A673 (cell line): Measurements from ENCODE around the gene APOO. TPM values are rescaled to one million over a fixed set of nuclear protein-coding genes. Genes with fewer than 3 reads are reported as not detected.

Source experiments
- BruUV-seq: library from RNA; stranded (reverse); fragments of 400-500 nt; replicated peaks from 2 replicates; lab custom pipeline; 2021; lab: Mats Ljungman, UMichigan
- CTCF ChIA-PET: fragments of 300-600 bp; sonication (Branson Sonifier 250); formaldehyde crosslinking; loops from one replicate; lab custom pipeline; 2022; ENCODE audit warnings: antibody characterized with exemption; lab: Charles Lee
- POLR2A ChIA-PET: fragments of 300-600 bp; sonication (Branson Sonifier 250); formaldehyde crosslinking; loops from one replicate; lab custom pipeline; 2022; ENCODE audit warnings: antibody characterized with exemption; ENCODE audit not compliant: low non-redundant PET; lab: Charles Lee
- DNase-seq: peaks from one replicate; pipeline ENCODE4 v3.0.0-alpha.2; 2015; ENCODE audit warnings: low spot score
- H3K27ac ChIP-seq: fragments of 200-600 bp; sonication (generic); 2 replicates; pipeline ENCODE4 v1.5.1; 2016; ENCODE audit warnings: mixed run types, low read depth, mild to moderate bottlenecking, mixed read lengths, antibody characterized with exemption, low read length; ENCODE audit not compliant: poor library complexity, severe bottlenecking
- H3K27me3 ChIP-seq: fragments of 200-600 bp; sonication (generic); replicated peaks from 2 replicates; pipeline ENCODE4 v1.6.1; 2017; ENCODE audit warnings: mixed run types, low read depth, mild to moderate bottlenecking, mixed read lengths, antibody characterized with exemption, low read length; ENCODE audit not compliant: insufficient read depth, poor library complexity
- H3K36me3 ChIP-seq: fragments of 200-600 bp; sonication (generic); 2 replicates; pipeline ENCODE4 v1.6.1; 2016; ENCODE audit warnings: mixed run types, mild to moderate bottlenecking, mixed read lengths, antibody characterized with exemption, low read length; ENCODE audit not compliant: insufficient read depth, poor library complexity, severe bottlenecking
- H3K4me1 ChIP-seq: fragments of 200-600 bp; sonication (generic); 2 replicates; pipeline ENCODE4 v1.6.1; 2017; ENCODE audit warnings: mixed run types, mild to moderate bottlenecking, mixed read lengths, antibody characterized with exemption, low read length; ENCODE audit not compliant: insufficient read depth, poor library complexity, severe bottlenecking
- H3K4me3 ChIP-seq: fragments of 200-600 bp; sonication (generic); 2 replicates; pipeline ENCODE4 v1.5.1; 2016; ENCODE audit warnings: low read depth, mixed run types, mild to moderate bottlenecking, mixed read lengths, low read length; ENCODE audit not compliant: poor library complexity, severe bottlenecking
- H3K9me3 ChIP-seq: fragments of 200-600 bp; sonication (generic); 2 replicates; pipeline ENCODE4 v1.6.1; 2016; ENCODE audit warnings: mixed run types, low read depth, mild to moderate bottlenecking, mixed read lengths, antibody characterized with exemption, low read length; ENCODE audit not compliant: poor library complexity, severe bottlenecking
- EZH2 ChIP-seq: fragments of 200-600 bp; sonication (generic); IDR thresholded peaks from 2 replicates; pipeline ENCODE4 v1.6.1; 2017; ENCODE audit warnings: borderline replicate concordance, low read depth, mild to moderate bottlenecking, mixed read lengths, antibody characterized with exemption, low read length; ENCODE audit not compliant: poor library complexity, severe bottlenecking
- intact Hi-C: fragments of 100-400 bp; cut with micrococcal nuclease; formaldehyde crosslinking; loops from one replicate; pipeline ENCODE4 v1.10.0; 2022; ENCODE audit not compliant: unreplicated experiment
- total RNA-seq: library from RNA; stranded (reverse); gene quantifications from 2 replicates; pipeline ENCODE4 v1.2.3, GENCODE V29; 2021
- TF ChIP-seq, protein P1 (sequence below): fragments of 300-800, 200-600 bp; sonication (generic); conservative IDR thresholded peaks from 2 replicates; pipeline ENCODE4 v1.5.1; 2017; ENCODE audit warnings: low read depth, mild to moderate bottlenecking, antibody characterized with exemption, low read length, moderate library complexity, mixed read lengths

Gene APOO
- total RNA-seq, 1 experiment from 2014 or later, result 79.0 TPM

DNA sequence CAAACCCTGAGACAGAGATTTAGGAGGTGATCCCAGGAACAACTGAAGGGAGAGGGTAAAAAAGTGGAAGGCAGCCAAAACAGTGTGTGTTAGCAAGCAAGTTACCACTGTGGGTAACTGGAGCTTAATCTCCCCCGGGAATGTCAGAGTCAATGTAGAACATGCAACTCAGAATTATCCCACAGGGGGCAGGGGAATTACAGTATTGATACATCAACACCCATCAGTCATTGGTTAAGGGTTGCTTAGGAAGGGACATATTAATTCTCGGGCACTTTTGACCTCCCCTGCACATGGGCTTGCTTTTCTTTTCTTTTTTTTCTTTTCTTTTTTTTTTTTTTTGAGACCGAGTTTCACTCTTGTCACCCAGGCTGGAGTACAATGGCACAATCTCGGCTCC is 29.4 kb upstream of the APOO start:
- intact Hi-C loops, result no loop called here
- ChIA-PET CTCF (interaction anchor here (0.7 kb wide), 1 partner anchor 53 kb away, joined by 6 read pairs; no protein-coding TSS in a partner anchor), POLR2A (no interaction called here)
- DNase-seq, result peak; percentile 68
- peaks cover 5% of the 10 kb centered on the region for H3K27me3 ChIP-seq
- no TSS peak for BruUV-seq
- no peaks in the 10 kb centered on the region for H3K36me3 ChIP-seq
- H3K9me3 ChIP-seq, result no peaks in the 10 kb centered on the region
- no peak overlapping the region for H3K27ac ChIP-seq
- TF ChIP-seq, protein P1, sequence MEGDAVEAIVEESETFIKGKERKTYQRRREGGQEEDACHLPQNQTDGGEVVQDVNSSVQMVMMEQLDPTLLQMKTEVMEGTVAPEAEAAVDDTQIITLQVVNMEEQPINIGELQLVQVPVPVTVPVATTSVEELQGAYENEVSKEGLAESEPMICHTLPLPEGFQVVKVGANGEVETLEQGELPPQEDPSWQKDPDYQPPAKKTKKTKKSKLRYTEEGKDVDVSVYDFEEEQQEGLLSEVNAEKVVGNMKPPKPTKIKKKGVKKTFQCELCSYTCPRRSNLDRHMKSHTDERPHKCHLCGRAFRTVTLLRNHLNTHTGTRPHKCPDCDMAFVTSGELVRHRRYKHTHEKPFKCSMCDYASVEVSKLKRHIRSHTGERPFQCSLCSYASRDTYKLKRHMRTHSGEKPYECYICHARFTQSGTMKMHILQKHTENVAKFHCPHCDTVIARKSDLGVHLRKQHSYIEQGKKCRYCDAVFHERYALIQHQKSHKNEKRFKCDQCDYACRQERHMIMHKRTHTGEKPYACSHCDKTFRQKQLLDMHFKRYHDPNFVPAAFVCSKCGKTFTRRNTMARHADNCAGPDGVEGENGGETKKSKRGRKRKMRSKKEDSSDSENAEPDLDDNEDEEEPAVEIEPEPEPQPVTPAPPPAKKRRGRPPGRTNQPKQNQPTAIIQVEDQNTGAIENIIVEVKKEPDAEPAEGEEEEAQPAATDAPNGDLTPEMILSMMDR, result peak; percentile 19; the same call in 1 of the 2 replicates
- no peak for TF ChIP-seq EZH2
- H3K4me1 ChIP-seq, result peaks cover 4% of the 10 kb centered on the region
- no peak overlapping the region for H3K4me3 ChIP-seq

- ChIA-PET POLR2A (no interaction called here), CTCF (no interaction called here)
- H3K4me3 ChIP-seq, result no peak overlapping the region
- DNase-seq, result no peak
- intact Hi-C loops, result no loop called here
- peaks cover 5% of the 10 kb centered on the region for H3K4me1 ChIP-seq
- no TSS peak for BruUV-seq
- H3K9me3 ChIP-seq, result no peaks in the 10 kb centered on the region
- H3K27me3 ChIP-seq, result peaks cover 5% of the 10 kb centered on the region
- TF ChIP-seq EZH2, result no peak
- TF ChIP-seq, protein P1, result no peak
- no peak overlapping the region for H3K27ac ChIP-seq
- no peaks in the 10 kb centered on the region for H3K36me3 ChIP-seq
Measured at GRCh38 chrX:23936180-23936579, 28.4 kb upstream of the APOO start.

GRCh38 chrX:23935106-23935505 is 27.4 kb upstream of the APOO start:
- Histone ChIP-seq H3K4me1 (peaks cover 9% of the 10 kb centered on the region), H3K27me3 (peaks cover 5% of the 10 kb centered on the region), H3K4me3 (no peak overlapping the region), H3K36me3 (no peaks in the 10 kb centered on the region), H3K9me3 (no peaks in the 10 kb centered on the region), H3K27ac (no peak overlapping the region)
- CTCF ChIA-PET, result no interaction called here
- BruUV-seq, result no TSS peak
- intact Hi-C loops, result no loop called here
- no peak for DNase-seq
- TF ChIP-seq, protein P1, result no peak
- TF ChIP-seq EZH2, result no peak
- POLR2A ChIA-PET, result interaction anchor here (0.6 kb wide), 1 partner anchor 12 kb away, joined by 4 read pairs; no protein-coding TSS in a partner anchor
